Measurements from ENCODE around the gene ARHGEF17.
A peak's percentile ranks its signal among the peaks of the same experiment; 100 is the strongest.

The ARHGEF17 gene

GRCh38 chr11:73291781-73292524, 16.1 kb upstream of the ARHGEF17 start:
- no peak for DNase-seq (ENCODE audit: low spot score)

- no peak for DNase-seq (ENCODE audit: low spot score)
Measured at GRCh38 chr11:73292525-73292894, 15.6 kb upstream of the ARHGEF17 start.

- no peak for DNase-seq (ENCODE audit: low spot score)
Measured at GRCh38 chr11:73293356-73293936, 14.6 kb upstream of the ARHGEF17 start.

GRCh38 chr11:73294604-73295003, 13.5 kb upstream of the ARHGEF17 start:
- no peak for DNase-seq (ENCODE audit: low spot score)

- peak; percentile 60 for DNase-seq (ENCODE audit: low spot score)
Measured at GRCh38 chr11:73295241-73295995, 12.7 kb upstream of the ARHGEF17 start.

GRCh38 chr11:73295996-73296318, 12.1 kb upstream of the ARHGEF17 start:
- no peak for DNase-seq (ENCODE audit: low spot score)

GRCh38 chr11:73296501-73297230, 11.4 kb upstream of the ARHGEF17 start:
- DNase-seq (ENCODE audit: low spot score), result no peak

- no peak for DNase-seq (ENCODE audit: low spot score)
Measured at GRCh38 chr11:73297231-73297590, 10.9 kb upstream of the ARHGEF17 start.

- DNase-seq (ENCODE audit: low spot score), result no peak
Measured at GRCh38 chr11:73297702-73298101, 10.4 kb upstream of the ARHGEF17 start.

GRCh38 chr11:73298233-73298632, 9.8 kb upstream of the ARHGEF17 start:
- no peak for DNase-seq (ENCODE audit: low spot score)

GRCh38 chr11:73299751-73300150, 8.3 kb upstream of the ARHGEF17 start:
- DNase-seq (ENCODE audit: low spot score), result no peak

GRCh38 chr11:73306069-73306841, 1.8 kb upstream of the ARHGEF17 start:
- DNase-seq (ENCODE audit: low spot score), result no peak

- no peak for DNase-seq (ENCODE audit: low spot score)
Measured at GRCh38 chr11:73306977-73307322, 1.1 kb upstream of the ARHGEF17 start.

- peak; percentile 93 for DNase-seq (ENCODE audit: low spot score)
Measured at GRCh38 chr11:73307323-73308002, 613 bp upstream of the ARHGEF17 start.

- DNase-seq (ENCODE audit: low spot score), result peak; percentile 86
Measured at GRCh38 chr11:73308961-73309919, 1.2 kb downstream of the ARHGEF17 start.

GRCh38 chr11:73310076-73310475, 2.0 kb downstream of the ARHGEF17 start:
- DNase-seq (ENCODE audit: low spot score), result no peak

GRCh38 chr11:73310661-73311393, 2.8 kb downstream of the ARHGEF17 start:
- DNase-seq (ENCODE audit: low spot score), result no peak

GRCh38 chr11:73311394-73311869, 3.4 kb downstream of the ARHGEF17 start:
- DNase-seq (ENCODE audit: low spot score), result no peak

- DNase-seq (ENCODE audit: low spot score), result no peak
Measured at GRCh38 chr11:73312036-73312435, 4.0 kb downstream of the ARHGEF17 start.
